Right renal pelvis (tissue), 4 donors: ENCODE measurements around the gene RABIF. TPM values are rescaled to one million over a fixed set of nuclear protein-coding genes. Genes with fewer than 3 reads are reported as not detected.
"Not testable (repeated sequence)": the region's sequence is repeated elsewhere in the genome, so short reads cannot be mapped to it uniquely, and the experiment has no call there.

Source experiments
- DNase-seq, 4 donors: peaks; one replicate each; pipeline ENCODE4 v3.0.0-alpha.2; 2013; ENCODE audit warnings: low read depth in 4 of 4, low spot score in 3 of 4, missing footprints in 1 of 4
- polyA plus RNA-seq, 4 donors: library from polyadenylated mRNA; unstranded; fragments of 120-200 nt; gene quantifications; one replicate each; pipeline ENCODE4 v1.2.1, GENCODE V29; 2013; ENCODE audit not compliant: insufficient read length in 4 of 4

The RABIF gene
- polyA plus RNA-seq, 4 donors, result 10.4 to 12.9 (median 11.8) TPM

DNA sequence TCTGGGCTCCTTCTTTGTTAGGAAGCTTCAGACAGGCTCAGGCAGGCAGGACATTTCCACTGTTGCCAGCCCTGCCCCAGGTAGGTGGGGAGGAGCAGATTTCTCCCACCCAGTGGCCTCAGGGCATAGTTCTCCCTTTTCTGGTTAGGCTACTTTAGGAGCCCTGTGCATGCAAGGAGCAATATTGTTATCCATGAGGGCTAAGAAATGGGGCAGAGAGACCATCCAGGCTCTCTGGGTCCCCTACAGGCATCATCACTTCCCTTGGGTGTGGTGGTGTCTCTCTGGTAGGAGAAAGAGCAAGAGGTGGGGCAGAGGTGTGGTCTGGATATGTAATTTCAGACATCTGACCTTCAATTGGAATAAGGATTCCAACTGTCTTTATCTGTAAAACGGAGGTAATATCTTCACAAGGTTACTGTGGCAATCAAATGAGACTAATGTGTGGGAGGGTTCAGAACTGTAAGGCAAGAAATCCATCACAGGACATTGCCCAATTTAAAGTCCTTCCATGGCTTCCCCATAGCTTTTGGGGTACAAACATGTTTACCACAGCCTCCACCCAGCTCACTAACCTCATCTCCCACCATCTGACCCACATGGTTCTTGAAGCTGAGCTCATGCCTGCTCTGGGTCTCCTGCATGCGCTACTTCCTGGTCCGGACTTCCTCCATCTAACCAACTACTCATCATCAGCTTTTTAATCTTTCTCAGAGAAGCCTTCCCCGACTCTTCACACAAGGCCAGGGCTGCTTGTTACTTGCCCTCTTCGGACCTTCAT lies 52.1 kb downstream of the RABIF start:
- DNase-seq, result no peak

DNA sequence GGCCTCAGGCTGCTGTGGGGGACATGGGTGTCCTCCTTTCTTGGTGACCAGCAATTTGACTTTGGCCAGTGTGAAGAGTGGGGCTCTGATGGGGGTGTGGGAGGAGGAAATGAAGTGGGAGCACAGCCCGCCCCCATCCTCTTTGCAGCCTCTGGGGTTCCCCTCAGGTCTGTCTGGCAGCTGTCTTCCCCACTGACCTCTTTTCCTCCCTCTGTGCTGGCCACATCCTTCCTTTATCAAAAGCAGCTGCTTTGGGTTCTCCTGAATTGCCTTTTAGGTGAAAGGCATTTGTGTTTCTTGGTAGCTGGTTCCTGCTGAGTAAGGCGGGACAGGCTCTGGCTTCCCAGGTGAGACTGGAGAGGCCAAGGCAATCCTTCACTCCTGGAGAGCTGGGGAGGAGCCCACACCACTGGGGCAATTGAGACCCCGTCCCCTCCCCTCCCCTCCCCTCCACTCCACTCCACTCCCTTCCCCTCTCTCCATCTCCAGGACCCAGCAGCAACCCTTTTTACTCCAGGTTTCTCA lies 53.3 kb downstream of the RABIF start:
- no peak for DNase-seq

DNA sequence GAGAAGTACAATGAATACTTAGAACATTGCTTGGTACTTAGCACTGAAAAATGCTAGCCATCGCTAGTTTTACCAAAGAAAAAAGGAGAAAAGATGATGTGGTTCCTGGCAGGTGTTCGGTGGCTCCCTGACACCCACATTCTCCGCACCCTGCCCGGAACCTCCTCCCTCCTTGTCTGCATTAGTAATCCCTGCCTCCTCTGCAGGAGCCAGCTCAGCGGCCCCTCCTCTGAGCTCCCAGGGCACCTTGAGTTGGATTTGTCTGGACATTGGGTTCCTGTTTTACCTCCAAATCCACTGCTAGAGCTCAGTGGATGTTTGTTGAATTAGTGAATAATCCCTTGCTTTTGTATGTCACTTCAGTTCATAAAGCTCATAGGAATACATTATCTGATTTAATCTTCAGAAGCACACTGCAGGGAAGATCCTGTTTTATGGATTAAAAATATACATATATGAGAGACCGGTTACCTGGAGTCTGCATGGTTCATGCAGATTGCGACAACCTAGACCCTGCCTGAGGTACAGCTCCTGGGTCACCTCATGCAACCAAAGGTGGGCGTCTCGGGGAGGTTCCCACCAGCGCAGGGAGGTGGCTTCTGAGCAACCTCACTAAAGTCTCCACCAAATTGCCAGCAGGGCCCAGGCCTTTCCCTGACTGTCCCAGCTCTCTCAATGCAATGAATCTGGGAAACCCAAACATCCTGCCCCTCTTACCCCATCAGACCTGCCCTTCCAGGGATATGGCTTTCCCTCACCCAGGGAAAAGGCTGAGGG lies 54.0 kb downstream of the RABIF start:
- DNase-seq, result no peak

DNA sequence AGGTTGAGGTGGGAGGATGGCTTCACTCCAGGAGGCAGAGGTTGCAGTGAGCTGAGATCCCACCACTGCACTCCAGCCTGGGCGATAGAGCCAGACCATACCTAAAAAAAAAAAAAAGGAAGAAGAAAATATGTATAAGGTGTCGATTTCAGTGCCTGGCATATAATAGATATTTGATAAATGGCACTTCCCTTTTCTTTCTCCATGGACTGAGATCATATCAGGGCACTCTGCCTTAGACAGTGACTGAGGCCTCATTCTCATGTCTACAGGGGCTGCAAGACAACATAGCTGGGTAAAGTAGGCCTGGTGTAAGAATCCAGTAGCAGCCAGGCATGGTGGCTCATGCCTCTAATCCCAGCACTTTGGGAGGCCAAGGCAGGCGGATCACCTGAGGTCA lies 57.0 kb downstream of the RABIF start:
- no peak for DNase-seq

DNA sequence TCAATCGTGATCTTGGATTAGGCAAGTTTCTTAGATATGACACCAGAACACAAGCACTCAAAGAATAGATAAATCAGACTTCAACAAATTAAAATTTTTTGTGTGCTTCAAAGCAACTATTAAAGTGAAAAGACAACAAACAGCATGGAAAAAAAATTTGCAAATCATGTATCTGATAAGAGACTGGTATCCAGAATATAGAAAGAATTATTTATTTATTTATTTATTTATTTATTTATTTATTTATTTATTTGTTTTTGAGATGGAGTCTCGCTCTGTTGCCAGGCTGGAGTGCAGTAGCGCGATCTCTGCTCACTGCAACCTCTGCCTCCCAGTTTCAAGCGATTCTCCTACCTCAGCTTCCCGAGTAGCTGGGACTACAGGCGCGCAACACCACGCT lies 59.7 kb downstream of the RABIF start:
- not testable (repeated sequence) for DNase-seq

Other genes starting within 250 kb of the RABIF start
- 1 to 10 TPM; 2.1 to 2.6 (median 2.5) TPM for gene SYT2, start 178.7 kb downstream of the RABIF start, polyA plus RNA-seq
- gene KDM5B, start 80.7 kb downstream of the RABIF start, polyA plus RNA-seq, result 100 to 1,000 TPM in 2 of 4 donors, 10 to 100 TPM in 2; 87.2 to 106 (median 99.6) TPM
- 1 to 10 TPM; 2.5 to 5.3 (median 3.5) TPM for gene PCAT6, start 78.2 kb downstream of the RABIF start, polyA plus RNA-seq
- gene KLHL12, start 38.1 kb upstream of the RABIF start, polyA plus RNA-seq, result 10 to 100 TPM; 35.6 to 45.8 (median 43.1) TPM
- gene ADIPOR1, start 69.2 kb upstream of the RABIF start, polyA plus RNA-seq, result 10 to 100 TPM; 82.6 to 85.0 (median 83.9) TPM
- 10 to 100 TPM; 45.4 to 56.7 (median 51.9) TPM for gene CYB5R1, start 78.1 kb upstream of the RABIF start, polyA plus RNA-seq
- 10 to 100 TPM; 73.5 to 81.9 (median 74.5) TPM for gene TMEM183A, start 118.2 kb upstream of the RABIF start, polyA plus RNA-seq
- gene PPFIA4, start 137.3 kb upstream of the RABIF start, polyA plus RNA-seq, result 1 to 10 TPM; 5.6 to 9.6 (median 6.8) TPM
- gene MYOG, start 196.9 kb upstream of the RABIF start, polyA plus RNA-seq, result under 1 TPM; 0.11 to 0.17 (median 0.15) TPM
- 1 to 10 TPM; 5.8 to 6.9 (median 6.5) TPM for gene ADORA1, start 238.6 kb upstream of the RABIF start, polyA plus RNA-seq